HUES48 (cell line): ENCODE data around the gene HNRNPUL1.

Source experiments
- H3K27ac ChIP-seq: one replicate; pipeline ENCODE4 v1.7.0; 2013; ENCODE audit warnings: low read depth, low read length, inconsistent platforms
- H3K27me3 ChIP-seq: 2 replicates; pipeline ENCODE4 v1.6.1; 2013; ENCODE audit warnings: mild to moderate bottlenecking, low read length; ENCODE audit not compliant: control insufficient read depth, insufficient read depth
- H3K36me3 ChIP-seq: 2 replicates; pipeline ENCODE4 v1.6.1; 2013; ENCODE audit warnings: low read length; ENCODE audit not compliant: control insufficient read depth, insufficient read depth
- H3K4me1 ChIP-seq: 2 replicates; pipeline ENCODE4 v1.6.1; 2013; ENCODE audit warnings: mild to moderate bottlenecking, low read length; ENCODE audit not compliant: control insufficient read depth, insufficient read depth
- H3K4me3 ChIP-seq: 2 replicates; pipeline ENCODE4 v1.5.1; 2013; ENCODE audit warnings: mild to moderate bottlenecking, low read depth, low read length
- H3K9ac ChIP-seq: 2 replicates; pipeline ENCODE4 v1.6.1; 2013; ENCODE audit warnings: mild to moderate bottlenecking, low read depth, low read length, moderate library complexity
- H3K9me3 ChIP-seq: 2 replicates; pipeline ENCODE4 v1.6.1; 2013; ENCODE audit warnings: low read length; ENCODE audit not compliant: control insufficient read depth, insufficient read depth

Gene HNRNPUL1

DNA sequence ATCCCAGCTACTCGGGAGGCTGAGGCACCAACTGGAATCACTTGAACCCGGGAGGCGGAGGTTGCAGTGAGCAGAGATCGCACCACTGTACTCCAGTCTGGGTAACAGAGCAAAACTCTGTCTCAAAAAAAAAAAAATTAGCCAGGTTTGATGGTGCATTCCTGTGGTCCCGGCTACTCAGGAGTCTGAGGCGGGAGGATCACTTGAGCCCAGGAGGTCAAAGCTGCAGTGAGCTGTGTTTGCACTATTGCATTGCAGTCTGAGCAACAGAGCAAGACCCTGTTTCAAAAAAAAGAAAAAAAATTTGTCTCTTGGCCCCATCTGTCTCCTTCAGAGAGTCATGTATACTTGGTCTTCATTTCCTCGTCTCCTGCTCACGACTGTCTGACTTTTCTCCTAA is 47.4 kb downstream of the HNRNPUL1 start:
- Histone ChIP-seq H3K4me3 (no peak overlapping the region), H3K4me1 (peaks cover 7% of the 10 kb centered on the region), H3K9me3 (no peaks in the 10 kb centered on the region), H3K27me3 (no peaks in the 10 kb centered on the region), H3K36me3 (peaks cover 45% of the 10 kb centered on the region), H3K27ac (no peak overlapping the region), H3K9ac (no peak overlapping the region)

DNA sequence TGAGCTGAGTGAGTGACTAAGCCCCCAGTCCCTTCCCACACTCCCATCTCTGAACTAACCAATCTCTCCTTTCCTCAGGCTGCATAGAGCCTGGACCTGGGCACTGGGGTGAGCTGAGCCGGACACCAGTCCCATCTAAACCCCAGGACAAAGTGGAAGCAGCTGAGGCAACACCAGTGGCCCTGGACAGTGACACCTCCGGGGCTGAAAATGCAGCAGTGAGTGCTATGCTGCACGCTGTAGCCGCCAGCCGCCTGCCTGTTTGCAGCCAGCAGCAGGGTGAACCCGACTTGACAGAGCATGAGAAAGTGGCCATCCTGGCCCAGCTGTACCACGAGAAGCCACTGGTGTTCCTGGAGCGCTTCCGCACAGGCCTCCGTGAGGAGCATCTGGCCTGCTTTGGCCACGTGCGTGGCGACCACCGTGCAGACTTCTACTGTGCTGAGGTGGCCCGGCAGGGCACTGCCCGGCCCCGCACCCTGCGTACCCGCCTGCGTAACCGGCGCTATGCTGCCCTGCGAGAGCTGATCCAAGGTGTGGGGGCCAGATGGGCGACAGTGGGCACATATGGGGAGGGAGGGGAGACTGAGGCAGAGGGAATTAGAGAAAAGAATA is 52.2 kb downstream of the HNRNPUL1 start:
- Histone ChIP-seq H3K27me3 (no peaks in the 10 kb centered on the region), H3K27ac (no peak overlapping the region), H3K4me3 (no peak overlapping the region), H3K9ac (no peak overlapping the region), H3K9me3 (no peaks in the 10 kb centered on the region), H3K36me3 (peaks cover 59% of the 10 kb centered on the region), H3K4me1 (no peaks in the 10 kb centered on the region)

DNA sequence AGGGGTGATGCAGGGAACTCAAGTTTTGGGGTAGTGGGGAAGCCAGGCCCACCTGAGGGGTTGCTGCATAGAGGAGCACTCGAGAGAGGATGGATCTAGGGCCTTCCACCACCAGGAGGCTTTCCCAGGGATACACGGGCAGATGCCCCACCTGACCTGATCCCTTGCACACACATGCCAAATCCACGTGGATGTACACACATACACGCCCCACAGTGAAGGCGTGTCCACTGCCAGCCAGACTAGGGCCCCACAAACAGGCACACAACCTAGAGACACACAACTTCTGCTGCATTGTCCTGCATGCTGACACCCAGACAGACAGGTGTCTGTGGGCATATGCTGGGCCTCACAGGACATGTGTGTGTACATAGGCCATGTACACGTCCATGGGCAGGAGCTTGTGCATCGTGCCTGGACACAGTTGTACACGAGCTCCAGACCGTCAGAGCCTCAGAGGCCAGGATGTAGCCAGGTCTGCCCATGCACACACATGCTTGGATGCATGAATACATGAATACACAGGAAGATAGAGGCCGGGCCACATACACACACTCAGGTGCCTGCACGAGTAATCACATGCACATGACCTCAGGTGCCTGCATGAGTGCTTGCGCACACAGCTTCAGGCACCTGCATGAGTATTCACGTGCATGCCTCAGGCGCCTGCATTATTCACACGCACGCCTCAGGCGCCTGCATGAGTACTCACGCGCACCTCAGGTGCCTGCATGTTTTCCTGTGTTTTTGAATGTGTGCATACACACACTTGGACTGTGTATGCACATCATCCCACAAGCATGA is 54.7 kb downstream of the HNRNPUL1 start:
- Histone ChIP-seq H3K9ac (no peak overlapping the region), H3K36me3 (peaks cover 43% of the 10 kb centered on the region), H3K4me1 (peaks cover 12% of the 10 kb centered on the region), H3K4me3 (no peak overlapping the region), H3K27ac (no peak overlapping the region), H3K9me3 (no peaks in the 10 kb centered on the region), H3K27me3 (no peaks in the 10 kb centered on the region)

DNA sequence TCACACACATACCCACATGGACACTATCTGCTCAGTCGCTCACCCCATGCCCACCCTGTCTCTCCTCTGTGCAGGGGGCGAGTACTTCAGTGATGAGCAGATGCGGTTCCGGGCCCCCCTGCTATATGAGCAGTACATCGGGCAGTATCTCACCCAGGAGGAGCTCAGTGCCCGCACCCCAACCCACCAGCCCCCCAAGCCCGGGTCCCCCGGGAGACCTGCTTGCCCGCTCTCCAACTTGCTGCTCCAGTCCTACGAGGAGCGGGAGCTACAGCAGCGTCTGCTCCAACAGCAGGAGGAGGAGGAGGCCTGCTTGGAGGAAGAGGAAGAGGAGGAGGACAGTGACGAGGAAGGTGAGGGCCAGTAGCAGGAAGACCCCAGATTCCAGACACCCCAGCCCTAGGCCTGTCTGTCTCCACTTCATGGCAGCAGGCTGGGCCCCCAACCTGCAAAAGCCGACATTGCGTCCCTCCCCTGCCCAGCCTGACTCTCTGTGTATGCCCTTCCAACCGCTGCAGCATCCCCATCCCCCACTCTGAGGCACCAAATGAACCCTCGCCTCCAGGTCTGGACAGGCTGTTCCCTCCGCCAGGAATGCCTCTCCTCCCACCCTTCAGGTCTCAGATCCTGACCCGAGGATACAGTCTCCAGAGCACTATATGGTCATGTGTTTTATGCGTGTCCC is 55.5 kb downstream of the HNRNPUL1 start:
- Histone ChIP-seq H3K36me3 (peaks cover 40% of the 10 kb centered on the region), H3K4me1 (peaks cover 19% of the 10 kb centered on the region), H3K4me3 (no peak overlapping the region), H3K9me3 (no peaks in the 10 kb centered on the region), H3K9ac (no peak overlapping the region), H3K27me3 (no peaks in the 10 kb centered on the region), H3K27ac (no peak overlapping the region)

DNA sequence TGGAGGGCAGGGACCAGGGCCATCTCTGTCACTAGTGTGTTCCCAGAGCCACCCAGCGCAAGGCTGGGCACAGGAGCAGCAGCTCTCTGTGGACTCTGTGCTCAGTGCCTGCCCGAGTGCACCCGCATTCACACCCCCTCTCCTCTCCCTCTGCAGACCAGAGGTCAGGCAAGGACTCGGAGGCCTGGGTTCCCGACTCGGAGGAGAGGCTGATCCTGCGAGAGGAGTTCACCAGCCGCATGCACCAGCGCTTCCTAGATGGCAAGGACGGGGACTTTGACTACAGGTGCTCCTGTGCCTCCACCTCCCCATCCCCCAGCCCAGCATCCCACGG is 56.0 kb downstream of the HNRNPUL1 start:
- Histone ChIP-seq H3K27ac (no peak overlapping the region), H3K36me3 (peaks cover 39% of the 10 kb centered on the region), H3K4me3 (no peak overlapping the region), H3K9ac (no peak overlapping the region), H3K27me3 (no peaks in the 10 kb centered on the region), H3K4me1 (peaks cover 22% of the 10 kb centered on the region), H3K9me3 (no peaks in the 10 kb centered on the region)

DNA sequence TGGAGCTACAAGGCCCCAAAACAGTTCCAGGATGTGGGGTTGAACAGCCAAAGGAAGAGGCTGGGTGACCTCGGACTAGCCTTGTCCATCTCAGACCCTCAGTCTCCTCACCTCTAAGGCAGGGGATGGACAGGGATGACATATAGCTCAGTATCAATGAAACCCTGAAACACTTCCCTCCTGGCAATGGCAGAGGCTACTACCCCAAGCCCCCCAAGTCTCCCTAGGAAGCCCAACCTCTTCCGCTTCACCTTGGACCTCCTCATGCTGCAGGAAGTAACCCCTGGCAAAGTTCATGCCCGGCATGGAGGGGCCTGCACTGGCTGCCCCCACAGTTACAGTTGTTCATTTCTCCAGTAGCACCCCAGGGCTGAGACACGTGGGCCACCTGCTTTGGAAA is 56.4 kb downstream of the HNRNPUL1 start:
- no peaks in the 10 kb centered on the region for H3K27me3 ChIP-seq
- peaks cover 22% of the 10 kb centered on the region for H3K4me1 ChIP-seq
- no peak overlapping the region for H3K27ac ChIP-seq
- H3K9me3 ChIP-seq = no peaks in the 10 kb centered on the region
- H3K9ac ChIP-seq = no peak overlapping the region
- peaks cover 39% of the 10 kb centered on the region for H3K36me3 ChIP-seq
- H3K4me3 ChIP-seq = no peak overlapping the region

DNA sequence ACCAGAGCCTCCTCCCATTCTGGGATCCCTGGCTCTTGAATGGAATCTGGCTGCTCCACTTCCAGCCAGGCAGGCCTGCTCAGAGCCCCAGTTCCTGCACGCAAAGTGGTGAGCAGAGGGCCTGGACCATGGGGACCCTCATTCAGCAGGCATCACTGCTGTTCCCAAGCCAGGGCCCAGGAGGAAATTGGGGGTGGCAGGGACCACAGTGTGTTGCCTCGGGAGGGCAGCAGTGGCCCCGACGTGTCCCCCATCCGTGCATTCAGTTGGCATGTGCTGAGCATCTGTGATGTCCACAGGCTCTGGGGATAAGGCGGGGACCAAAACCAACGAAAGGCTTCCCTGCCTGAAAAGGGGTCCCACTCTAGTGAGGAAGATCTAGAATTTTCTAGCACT is 57.0 kb downstream of the HNRNPUL1 start:
- Histone ChIP-seq H3K9me3 (no peaks in the 10 kb centered on the region), H3K27ac (peak overlapping the region; percentile 12), H3K27me3 (no peaks in the 10 kb centered on the region), H3K4me3 (no peak overlapping the region), H3K4me1 (peaks cover 26% of the 10 kb centered on the region), H3K36me3 (peaks cover 33% of the 10 kb centered on the region), H3K9ac (no peak overlapping the region)

DNA sequence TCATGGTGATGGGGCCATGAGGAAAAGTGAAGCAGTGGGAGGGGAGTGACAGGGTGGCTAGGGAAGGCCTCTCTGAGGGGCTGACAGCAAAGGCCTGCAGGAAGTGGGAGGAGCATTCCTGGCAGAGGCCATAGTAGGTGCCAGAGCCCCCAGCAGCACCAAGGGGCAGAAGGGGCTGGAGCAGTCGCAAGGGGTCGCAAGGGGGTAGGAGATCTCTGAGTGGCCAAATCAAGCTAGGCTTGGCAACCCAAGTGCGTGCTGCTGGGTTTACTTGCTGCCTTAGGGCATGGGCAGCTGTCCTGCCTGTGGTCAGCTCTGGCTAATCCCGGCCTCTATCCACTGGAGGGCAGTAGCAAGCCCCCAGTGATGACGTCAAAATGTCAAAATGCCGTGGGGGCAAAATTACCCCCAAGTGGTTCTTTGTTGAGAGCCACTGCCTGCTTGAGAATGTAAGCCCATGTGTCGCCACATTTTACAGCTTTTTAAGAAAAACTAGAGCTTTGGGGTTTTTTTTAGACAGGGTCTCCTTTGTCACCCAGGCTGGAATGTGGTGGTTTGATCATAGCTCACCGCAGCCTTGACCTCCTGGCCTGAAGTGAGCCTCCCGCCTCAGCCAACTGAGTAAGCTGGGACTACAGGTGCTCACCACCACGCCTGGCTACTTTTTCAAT is 57.6 kb downstream of the HNRNPUL1 start:
- Histone ChIP-seq H3K9ac (no peak overlapping the region), H3K9me3 (no peaks in the 10 kb centered on the region), H3K4me3 (no peak overlapping the region), H3K27ac (peak overlapping the region; percentile 12), H3K36me3 (peaks cover 27% of the 10 kb centered on the region), H3K4me1 (peaks cover 29% of the 10 kb centered on the region), H3K27me3 (no peaks in the 10 kb centered on the region)

DNA sequence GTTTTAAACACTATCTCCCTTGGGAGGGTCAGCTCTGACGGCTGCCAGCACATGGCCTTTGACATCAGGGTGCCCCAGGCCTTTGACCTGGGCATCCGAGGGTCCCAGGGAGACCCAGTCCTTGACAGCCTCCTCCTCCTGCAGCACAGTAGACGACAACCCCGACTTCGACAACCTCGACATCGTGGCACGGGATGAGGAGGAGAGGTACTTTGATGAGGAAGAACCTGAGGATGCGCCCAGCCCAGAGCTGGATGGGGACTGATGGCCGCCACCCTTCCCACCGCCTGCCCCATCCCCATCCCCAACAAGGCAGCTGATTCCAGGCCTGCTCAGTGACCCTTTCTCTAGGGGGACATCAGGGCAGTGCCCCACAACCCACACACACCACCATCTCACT is 58.3 kb downstream of the HNRNPUL1 start:
- peaks cover 35% of the 10 kb centered on the region for H3K4me1 ChIP-seq
- H3K9ac ChIP-seq = no peak overlapping the region
- no peaks in the 10 kb centered on the region for H3K27me3 ChIP-seq
- peak overlapping the region; percentile 12 for H3K27ac ChIP-seq
- H3K4me3 ChIP-seq = no peak overlapping the region
- peaks cover 20% of the 10 kb centered on the region for H3K36me3 ChIP-seq
- no peaks in the 10 kb centered on the region for H3K9me3 ChIP-seq

DNA sequence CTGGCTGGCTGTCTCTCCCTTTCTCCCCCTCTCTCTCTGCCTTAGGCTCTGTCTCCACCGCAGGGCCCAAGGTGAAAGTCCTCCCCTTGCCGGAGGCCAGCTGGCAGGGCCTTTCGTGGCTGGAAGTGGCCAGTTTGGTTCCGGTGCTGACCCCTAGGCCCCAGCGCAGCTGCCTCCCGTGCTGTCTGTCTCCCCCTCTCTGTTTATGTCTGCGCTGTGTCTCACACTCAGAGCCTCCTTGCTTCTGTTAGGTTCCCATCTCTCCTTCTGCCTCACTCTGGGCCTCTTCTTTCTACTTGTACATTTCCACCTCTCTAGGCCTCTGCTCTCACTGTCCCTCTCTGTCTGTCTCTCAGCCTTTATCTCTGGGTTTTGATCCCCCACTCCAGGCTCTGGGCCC is 58.9 kb downstream of the HNRNPUL1 start:
- H3K9ac ChIP-seq = no peak overlapping the region
- H3K36me3 ChIP-seq = peaks cover 20% of the 10 kb centered on the region
- peak overlapping the region; percentile 97 for H3K27ac ChIP-seq
- H3K4me3 ChIP-seq = no peak overlapping the region
- no peaks in the 10 kb centered on the region for H3K27me3 ChIP-seq
- H3K4me1 ChIP-seq = peaks cover 41% of the 10 kb centered on the region
- no peaks in the 10 kb centered on the region for H3K9me3 ChIP-seq
